SK-N-SH (cell line): ENCODE measurements around the gene R3HDM2. TPM values are rescaled to one million over a fixed set of nuclear protein-coding genes. Genes with fewer than 3 reads are reported as not detected.

ENCODE experiments used
- CTCF ChIA-PET: fragments of 300-600, 350-600 bp; formaldehyde crosslinking; extraction: SDS; loops from one replicate; lab custom pipeline; 2021; lab: Yijun Ruan, JAX
- POLR2A ChIA-PET: fragments of 350-600 bp; sonication (Branson Sonifier 250); formaldehyde crosslinking; extraction: SDS; loops from one replicate; lab custom pipeline; 2020; ENCODE audit warnings: antibody characterized with exemption, inconsistent platforms; lab: Yijun Ruan, JAX
- DNase-seq: peaks from one replicate; pipeline ENCODE4 v3.0.0; 2012
- H2AFZ ChIP-seq: fragments of 200-600 bp; sonication (generic); 2 replicates; pipeline ENCODE4 v1.8.1; 2016; ENCODE audit warnings: antibody characterized with exemption, mild to moderate bottlenecking, low read depth
- H3F3A ChIP-seq: fragments of 200-600 bp; sonication (generic); replicated peaks from 2 replicates; pipeline ENCODE3; 2016; ENCODE audit warnings: antibody characterized with exemption, mild to moderate bottlenecking; ENCODE audit not compliant: insufficient read depth
- H3K27ac ChIP-seq, 2 experiments: fragments of 200-500 bp in 1 of 2; fragments of 200-600 bp in 1 of 2; sonication (Bioruptor generic) in 1 of 2; sonication (generic), shearing (Covaris generic) in 1 of 2; 2 replicates each; pipeline versions ENCODE4 v1.5.1 to v1.6.1; 2014 to 2016; ENCODE audit warnings: low read depth in 2 of 2, inconsistent platforms in 1 of 2, low read length in 1 of 2, mild to moderate bottlenecking in 1 of 2, mixed read lengths in 1 of 2
- H3K27me3 ChIP-seq: fragments of 200-600 bp; sonication (generic), shearing (Covaris generic); 2 replicates; pipeline ENCODE4 v1.6.1; 2016; ENCODE audit warnings: mixed run types; ENCODE audit not compliant: insufficient read depth
- H3K36me3 ChIP-seq, 2 experiments: fragments of 200-500 bp in 1 of 2; fragments of 200-600 bp in 1 of 2; sonication (Bioruptor generic) in 1 of 2; sonication (generic) in 1 of 2; replicated peaks in 1 of 2; 2 replicates each; pipeline versions ENCODE3 to v1.5.1; 2014 to 2016; ENCODE audit warnings: low read length in 1 of 2, mild to moderate bottlenecking in 1 of 2; ENCODE audit not compliant: insufficient read depth in 2 of 2, control insufficient read depth in 1 of 2
- H3K4me1 ChIP-seq, 2 experiments: fragments of 200-500 bp in 1 of 2; fragments of 200-600 bp in 1 of 2; sonication (Bioruptor generic) in 1 of 2; sonication (generic), shearing (Covaris generic) in 1 of 2; 2 replicates each; pipeline versions ENCODE4 v1.5.1 to v1.6.1; 2014 to 2016; ENCODE audit warnings: low read depth in 1 of 2, low read length in 1 of 2, mixed run types in 1 of 2; ENCODE audit not compliant: insufficient read depth in 2 of 2, control insufficient read depth in 1 of 2
- H3K4me2 ChIP-seq: fragments of 200-600 bp; sonication (generic), shearing (Covaris generic); 2 replicates; pipeline ENCODE4 v1.6.1; 2017; ENCODE audit warnings: mixed run types
- H3K4me3 ChIP-seq, 2 experiments: fragments of 200-500 bp in 1 of 2; fragments of 200-600 bp in 1 of 2; sonication (Bioruptor generic) in 1 of 2; sonication (generic), shearing (Covaris generic) in 1 of 2; 2 replicates each; pipeline versions ENCODE4 v1.5.1 to v1.8.1; 2014 to 2016; ENCODE audit warnings: low read depth in 2 of 2, inconsistent platforms in 1 of 2, low read length in 1 of 2, mild to moderate bottlenecking in 1 of 2, mixed read lengths in 1 of 2, moderate library complexity in 1 of 2
- H3K79me2 ChIP-seq: fragments of 200-600 bp; sonication (generic); 2 replicates; pipeline ENCODE4 v1.8.1; 2017; ENCODE audit warnings: mild to moderate bottlenecking; ENCODE audit not compliant: insufficient read depth
- H3K9ac ChIP-seq: fragments of 200-600 bp; sonication (generic); 2 replicates; pipeline ENCODE4 v1.6.1; 2017; ENCODE audit warnings: mixed run types
- H3K9me2 ChIP-seq: fragments of 200-600 bp; sonication (generic); 2 replicates; pipeline ENCODE4 v1.6.1; 2017; ENCODE audit warnings: mixed run types
- H3K9me3 ChIP-seq: fragments of 200-600 bp; sonication (generic); 2 replicates; pipeline ENCODE4 v1.6.1; 2017; ENCODE audit warnings: mixed run types, mild to moderate bottlenecking, moderate library complexity
- H4K20me1 ChIP-seq: fragments of 200-600 bp; sonication (generic); 2 replicates; pipeline ENCODE4 v1.6.1; 2017; ENCODE audit warnings: mild to moderate bottlenecking, mixed run types; ENCODE audit not compliant: insufficient read depth
- CTCF ChIP-seq: fragments of 200-600 bp; sonication (generic); IDR thresholded peaks from 2 replicates; pipeline ENCODE4 v1.6.1; 2017; ENCODE audit warnings: antibody characterized with exemption, mild to moderate bottlenecking, moderate library complexity
- EZH2phosphoT487 ChIP-seq: fragments of 200-600 bp; sonication (generic); IDR thresholded peaks from 2 replicates; pipeline ENCODE4 v1.6.1; 2017; ENCODE audit warnings: low read depth, mixed run types, mild to moderate bottlenecking, antibody characterized with exemption, moderate library complexity, borderline replicate concordance
- FOSL2 ChIP-seq: IDR thresholded peaks from 2 replicates; pipeline ENCODE4 v1.4.0; 2012; ENCODE audit warnings: low read depth, mild to moderate bottlenecking, moderate library complexity, borderline replicate concordance
- FOXM1 ChIP-seq: IDR thresholded peaks from 2 replicates; pipeline ENCODE4 v1.4.0; 2012; ENCODE audit warnings: low read depth, mild to moderate bottlenecking
- JUND ChIP-seq: IDR thresholded peaks from 2 replicates; pipeline ENCODE4 v1.4.0; 2012
- MAX ChIP-seq: IDR thresholded peaks from 2 replicates; pipeline ENCODE4 v1.4.0; 2012; ENCODE audit warnings: low read depth
- POLR2AphosphoS5 ChIP-seq: IDR thresholded peaks from 2 replicates; pipeline ENCODE4 v1.6.1; 2012; ENCODE audit warnings: low read depth, low read length
- RAD21 ChIP-seq: IDR thresholded peaks from 2 replicates; pipeline ENCODE4 v1.6.1; 2012; ENCODE audit warnings: mild to moderate bottlenecking, low read length
- REST ChIP-seq: IDR thresholded peaks from 2 replicates; pipeline ENCODE4 v1.6.1; 2012; ENCODE audit warnings: mild to moderate bottlenecking, low read depth, low read length, moderate library complexity
- RXRA ChIP-seq: IDR thresholded peaks from 2 replicates; pipeline ENCODE4 v1.4.0; 2012; ENCODE audit warnings: low read depth, mild to moderate bottlenecking, borderline replicate concordance
- SMC3 ChIP-seq: IDR thresholded peaks from 2 replicates; pipeline ENCODE4 v1.6.1; 2012; ENCODE audit warnings: low read depth, low read length, improper control_type of control experiment
- TAF1 ChIP-seq: IDR thresholded peaks from 2 replicates; pipeline ENCODE4 v1.6.1; 2012; ENCODE audit warnings: low read depth, mild to moderate bottlenecking, low read length, moderate library complexity, borderline replicate concordance
- TEAD4 ChIP-seq: IDR thresholded peaks from 2 replicates; pipeline ENCODE4 v1.4.0; 2012; ENCODE audit warnings: mild to moderate bottlenecking, borderline replicate concordance; ENCODE audit not compliant: insufficient read depth
- YY1 ChIP-seq: IDR thresholded peaks from 2 replicates; pipeline ENCODE4 v1.4.0; 2012; ENCODE audit warnings: low read depth, mild to moderate bottlenecking
- WGBS: methylation state at CpG from one replicate; pipeline ENCODE4 v1.1.6; 2017; ENCODE audit warnings: low lambda C conversion rate; 5-methylcytosine and 5-hydroxymethylcytosine counted together
- polyA plus RNA-seq, 3 experiments: library from polyadenylated mRNA; depleted of rRNA; stranded (reverse); fragments of >200 nt; gene quantifications; 2 replicates each; pipeline ENCODE4 v1.2.3, GENCODE V29; 2012

The R3HDM2 gene
- polyA plus RNA-seq, 1 of the 3 experiments (the other 2 are of a cell fraction), result 23.1 TPM

- TF ChIP-seq FOSL2, result no peak
- TF ChIP-seq FOXM1, result no peak
- no peak for TF ChIP-seq YY1
Measured at GRCh38 chr12:57467212-57467874, 36.5 kb upstream of the R3HDM2 start (continued).

- no peak overlapping the region for H2AFZ ChIP-seq
- TF ChIP-seq RAD21 (no peak), CTCF (no peak), EZH2phosphoT487 (no peak), POLR2AphosphoS5 (no peak), SMC3 (no peak), REST (no peak), MAX (no peak), JUND (no peak), TEAD4 (no peak), TAF1 (no peak), RXRA (no peak)
- H3K9me2 ChIP-seq, result no peaks in the 10 kb centered on the region
- H3K9me3 ChIP-seq, result no peaks in the 10 kb centered on the region
- WGBS, result 50% methylated on average over 13 of the region's 14 CpGs
- H3K9ac ChIP-seq, result no peak overlapping the region
- ChIA-PET POLR2A (interaction anchor here (0.6 kb wide), 1 partner anchor 1445 kb away, joined by 3 read pairs; no protein-coding TSS in a partner anchor), CTCF (interaction anchor here (0.6 to 5.8 kb wide), 6 partner anchors 11 to 1095 kb away, joined by 3 to 74 read pairs (median 3); partner anchors contain the start of genes INHBE and OS9)
- H3F3A ChIP-seq, result no peaks in the 10 kb centered on the region
- peaks cover 47% of the 10 kb centered on the region for H3K27me3 ChIP-seq
- H3K79me2 ChIP-seq, result no peaks in the 10 kb centered on the region
- H4K20me1 ChIP-seq, result no peaks in the 10 kb centered on the region
- peaks cover 0 to 9% of the 10 kb centered on the region in 2 experiments; a peak in 1 of 4 replicates for H3K4me1 ChIP-seq
- H3K4me2 ChIP-seq, result no peak overlapping the region
- H3K36me3 ChIP-seq, result no peaks in the 10 kb centered on the region
- H3K4me3 ChIP-seq, result no peak overlapping the region
- DNase-seq, result no peak
- no peak overlapping the region for H3K27ac ChIP-seq
Measured at GRCh38 chr12:57465747-57466505, 35.1 kb upstream of the R3HDM2 start.
